GM12891 (cell line): ENCODE data around the gene VAV2.

Experiments used
- POLR2A ChIP-seq: IDR thresholded peaks from 2 replicates; pipeline ENCODE4 v1.6.1; 2011; ENCODE audit warnings: low read depth, low read length, control low read depth
- POLR2AphosphoS5 ChIP-seq: IDR thresholded peaks from 2 replicates; pipeline ENCODE4 v1.6.1; 2011; ENCODE audit warnings: low read depth, low read length, control low read depth
- SPI1 ChIP-seq: IDR thresholded peaks from 2 replicates; pipeline ENCODE4 v1.6.1; 2011; ENCODE audit warnings: low read depth, low read length, control low read depth
- TAF1 ChIP-seq: IDR thresholded peaks from 2 replicates; pipeline ENCODE4 v1.6.1; 2011; ENCODE audit warnings: low read depth, low read length, control low read depth

DNA sequence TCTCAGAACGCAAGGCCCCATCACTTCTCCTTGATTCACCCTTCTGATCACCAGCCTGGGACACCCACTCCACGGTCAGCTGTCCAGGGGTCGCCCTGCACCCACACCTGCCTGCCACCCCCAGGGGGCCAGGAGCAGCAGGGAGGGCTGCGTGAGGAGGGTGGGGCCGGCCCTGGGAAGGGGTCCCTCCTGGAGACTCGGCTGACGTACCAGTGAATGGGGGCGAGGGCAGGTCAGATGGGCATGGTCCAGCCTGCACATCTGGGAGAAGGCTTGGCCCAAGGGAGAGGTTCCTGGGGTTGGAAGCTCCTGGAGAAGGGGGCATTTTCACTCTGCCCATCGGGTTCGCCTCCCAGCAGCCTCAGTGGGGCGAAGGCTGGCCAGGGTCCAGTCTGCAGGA, 232.2 kb downstream of the VAV2 start:
- TF ChIP-seq POLR2AphosphoS5 = no peak
- TF ChIP-seq POLR2A = no peak
- TF ChIP-seq SPI1 = no peak
- no peak for TF ChIP-seq TAF1
